Measurements from ENCODE around the gene RANBP3.
"Not testable (repeated sequence)": the region's sequence is repeated elsewhere in the genome, so short reads cannot be mapped to it uniquely, and the experiment has no call there.

The RANBP3 gene

GRCh38 chr19:5969476-5969875, 8.5 kb downstream of the RANBP3 start:
- Histone ChIP-seq H3K9ac (ENCODE audit: low read depth, low read length) (no peak overlapping the region), H3K4me3 (ENCODE audit: low read length) (no peak overlapping the region), H3K4me1 (ENCODE audit: control insufficient read depth, insufficient read depth, low read length) (peaks cover 15% of the 10 kb centered on the region), H3K36me3 (ENCODE audit: insufficient read depth, low read length) (peaks cover 20% of the 10 kb centered on the region), H3K4me2 (ENCODE audit: low read length) (no peak overlapping the region), H3K27me3 (ENCODE audit: control insufficient read depth, insufficient read depth, low read length) (no peaks in the 10 kb centered on the region), H3K9me3 (replicated peaks; ENCODE audit: low read length) (no peaks in the 10 kb centered on the region)

GRCh38 chr19:5968431-5969373, 9.2 kb downstream of the RANBP3 start:
- Histone ChIP-seq H3K4me1 (ENCODE audit: control insufficient read depth, insufficient read depth, low read length) (peaks cover 8% of the 10 kb centered on the region), H3K9me3 (replicated peaks; ENCODE audit: low read length) (no peaks in the 10 kb centered on the region), H3K27me3 (ENCODE audit: control insufficient read depth, insufficient read depth, low read length) (no peaks in the 10 kb centered on the region), H3K4me3 (ENCODE audit: low read length) (no peak overlapping the region), H3K4me2 (ENCODE audit: low read length) (peak overlapping the region; percentile 36), H3K9ac (ENCODE audit: low read depth, low read length) (no peak overlapping the region), H3K36me3 (ENCODE audit: insufficient read depth, low read length) (peaks cover 13% of the 10 kb centered on the region)

GRCh38 chr19:5967994-5968430, 9.9 kb downstream of the RANBP3 start:
- peak overlapping the region; percentile 19 for H3K9ac ChIP-seq (ENCODE audit: low read depth, low read length)
- H3K4me2 ChIP-seq (ENCODE audit: low read length) = peak overlapping the region; percentile 36
- H3K27me3 ChIP-seq (ENCODE audit: control insufficient read depth, insufficient read depth, low read length) = no peaks in the 10 kb centered on the region
- peaks cover 8% of the 10 kb centered on the region for H3K4me1 ChIP-seq (ENCODE audit: control insufficient read depth, insufficient read depth, low read length)
- no peaks in the 10 kb centered on the region for H3K9me3 ChIP-seq (replicated peaks; ENCODE audit: low read length)
- no peak overlapping the region for H3K4me3 ChIP-seq (ENCODE audit: low read length)
- peaks cover 10% of the 10 kb centered on the region for H3K36me3 ChIP-seq (ENCODE audit: insufficient read depth, low read length)

- peak overlapping the region; percentile 19 for H3K9ac ChIP-seq (ENCODE audit: low read depth, low read length)
- no peak overlapping the region for H3K4me2 ChIP-seq (ENCODE audit: low read length)
- H3K9me3 ChIP-seq (replicated peaks; ENCODE audit: low read length) = no peaks in the 10 kb centered on the region
- no peak overlapping the region for H3K4me3 ChIP-seq (ENCODE audit: low read length)
- H3K4me1 ChIP-seq (ENCODE audit: control insufficient read depth, insufficient read depth, low read length) = peaks cover 12% of the 10 kb centered on the region
- H3K36me3 ChIP-seq (ENCODE audit: insufficient read depth, low read length) = peaks cover 10% of the 10 kb centered on the region
- no peaks in the 10 kb centered on the region for H3K27me3 ChIP-seq (ENCODE audit: control insufficient read depth, insufficient read depth, low read length)
Observed at GRCh38 chr19:5967571-5967970, 10.4 kb downstream of the RANBP3 start.

- Histone ChIP-seq H3K36me3 (ENCODE audit: insufficient read depth, low read length) (peaks cover 10% of the 10 kb centered on the region), H3K9me3 (replicated peaks; ENCODE audit: low read length) (no peaks in the 10 kb centered on the region), H3K9ac (ENCODE audit: low read depth, low read length) (no peak overlapping the region), H3K4me3 (ENCODE audit: low read length) (no peak overlapping the region), H3K27me3 (ENCODE audit: control insufficient read depth, insufficient read depth, low read length) (no peaks in the 10 kb centered on the region), H3K4me1 (ENCODE audit: control insufficient read depth, insufficient read depth, low read length) (peaks cover 18% of the 10 kb centered on the region), H3K4me2 (ENCODE audit: low read length) (no peak overlapping the region)
Observed at GRCh38 chr19:5966941-5967340, 11.0 kb downstream of the RANBP3 start.

GRCh38 chr19:5966215-5966614, 11.7 kb downstream of the RANBP3 start:
- no peak overlapping the region for H3K4me2 ChIP-seq (ENCODE audit: low read length)
- H3K9ac ChIP-seq (ENCODE audit: low read depth, low read length) = no peak overlapping the region
- H3K4me1 ChIP-seq (ENCODE audit: control insufficient read depth, insufficient read depth, low read length) = peaks cover 23% of the 10 kb centered on the region
- H3K9me3 ChIP-seq (replicated peaks; ENCODE audit: low read length) = no peaks in the 10 kb centered on the region
- no peak overlapping the region for H3K4me3 ChIP-seq (ENCODE audit: low read length)
- H3K36me3 ChIP-seq (ENCODE audit: insufficient read depth, low read length) = peaks cover 10% of the 10 kb centered on the region
- no peaks in the 10 kb centered on the region for H3K27me3 ChIP-seq (ENCODE audit: control insufficient read depth, insufficient read depth, low read length)

- Histone ChIP-seq H3K4me3 (ENCODE audit: low read length) (no peak overlapping the region), H3K4me2 (ENCODE audit: low read length) (no peak overlapping the region), H3K9ac (ENCODE audit: low read depth, low read length) (no peak overlapping the region), H3K4me1 (ENCODE audit: control insufficient read depth, insufficient read depth, low read length) (peaks cover 27% of the 10 kb centered on the region), H3K36me3 (ENCODE audit: insufficient read depth, low read length) (peaks cover 10% of the 10 kb centered on the region), H3K27me3 (ENCODE audit: control insufficient read depth, insufficient read depth, low read length) (no peaks in the 10 kb centered on the region), H3K9me3 (replicated peaks; ENCODE audit: low read length) (no peaks in the 10 kb centered on the region)
Observed at GRCh38 chr19:5964816-5965565, 12.9 kb downstream of the RANBP3 start.

GRCh38 chr19:5963855-5964254, 14.1 kb downstream of the RANBP3 start:
- Histone ChIP-seq H3K9ac (ENCODE audit: low read depth, low read length) (no peak overlapping the region), H3K27me3 (ENCODE audit: control insufficient read depth, insufficient read depth, low read length) (no peaks in the 10 kb centered on the region), H3K4me1 (ENCODE audit: control insufficient read depth, insufficient read depth, low read length) (peaks cover 31% of the 10 kb centered on the region), H3K4me3 (ENCODE audit: low read length) (no peak overlapping the region), H3K9me3 (replicated peaks; ENCODE audit: low read length) (no peaks in the 10 kb centered on the region), H3K36me3 (ENCODE audit: insufficient read depth, low read length) (peaks cover 10% of the 10 kb centered on the region), H3K4me2 (ENCODE audit: low read length) (no peak overlapping the region)

GRCh38 chr19:5963259-5963658, 14.7 kb downstream of the RANBP3 start:
- Histone ChIP-seq H3K4me1 (ENCODE audit: control insufficient read depth, insufficient read depth, low read length) (peaks cover 25% of the 10 kb centered on the region), H3K36me3 (ENCODE audit: insufficient read depth, low read length) (peaks cover 10% of the 10 kb centered on the region)
- H3K9me3 ChIP-seq (replicated peaks; ENCODE audit: low read length); H3K9ac ChIP-seq (ENCODE audit: low read depth, low read length); H3K27me3 ChIP-seq (ENCODE audit: control insufficient read depth, insufficient read depth, low read length); H3K4me2 ChIP-seq (ENCODE audit: low read length); H3K4me3 ChIP-seq (ENCODE audit: low read length): not testable (repeated sequence)

- Histone ChIP-seq H3K4me1 (ENCODE audit: control insufficient read depth, insufficient read depth, low read length) (peaks cover 22% of the 10 kb centered on the region), H3K4me2 (ENCODE audit: low read length) (peak overlapping the region; percentile 64), H3K27me3 (ENCODE audit: control insufficient read depth, insufficient read depth, low read length) (no peaks in the 10 kb centered on the region), H3K9me3 (replicated peaks; ENCODE audit: low read length) (no peaks in the 10 kb centered on the region), H3K4me3 (ENCODE audit: low read length) (peak overlapping the region; percentile 30), H3K36me3 (ENCODE audit: insufficient read depth, low read length) (peaks cover 10% of the 10 kb centered on the region), H3K9ac (ENCODE audit: low read depth, low read length) (peak overlapping the region; percentile 41)
Observed at GRCh38 chr19:5961969-5962945, 15.7 kb downstream of the RANBP3 start.

- not testable (repeated sequence) for H3K36me3 ChIP-seq (ENCODE audit: insufficient read depth, low read length); H3K9me3 ChIP-seq (replicated peaks; ENCODE audit: low read length); H3K27me3 ChIP-seq (ENCODE audit: control insufficient read depth, insufficient read depth, low read length)
- Histone ChIP-seq H3K4me1 (ENCODE audit: control insufficient read depth, insufficient read depth, low read length) (peaks cover 26% of the 10 kb centered on the region), H3K4me2 (ENCODE audit: low read length) (peak overlapping the region; percentile 64), H3K9ac (ENCODE audit: low read depth, low read length) (peak overlapping the region; percentile 41), H3K4me3 (ENCODE audit: low read length) (peak overlapping the region; percentile 30)
Observed at GRCh38 chr19:5961641-5961968, 16.3 kb downstream of the RANBP3 start.
